Activated CD4-positive, alpha-beta T cell treated with anti-CD3 and anti-CD28 coated beads for 4 hours (primary cell): ENCODE data around the gene GH1.

Experiments
- DNase-seq, 2 donors: peaks; one replicate each; pipeline ENCODE4 v3.0.0-alpha.2; 2020

Gene GH1

GRCh38 chr17:63944736-63945499, 26.3 kb upstream of the GH1 start:
- no peak for DNase-seq

- no peak for DNase-seq
Measured at GRCh38 chr17:63943745-63944144, 25.1 kb upstream of the GH1 start.

- no peak for DNase-seq
Measured at GRCh38 chr17:63942309-63942985, 23.8 kb upstream of the GH1 start.

GRCh38 chr17:63941751-63942150, 23.1 kb upstream of the GH1 start:
- no peak for DNase-seq

- no peak for DNase-seq
Measured at GRCh38 chr17:63941162-63941561, 22.5 kb upstream of the GH1 start.

- DNase-seq = no peak
Measured at GRCh38 chr17:63940584-63940983, 21.9 kb upstream of the GH1 start.

GRCh38 chr17:63939884-63940283, 21.2 kb upstream of the GH1 start:
- no peak for DNase-seq

GRCh38 chr17:63939401-63939800, 20.8 kb upstream of the GH1 start:
- DNase-seq = no peak

GRCh38 chr17:63937920-63938319, 19.3 kb upstream of the GH1 start:
- no peak for DNase-seq

GRCh38 chr17:63937319-63937718, 18.7 kb upstream of the GH1 start:
- no peak for DNase-seq

- DNase-seq = no peak
Measured at GRCh38 chr17:63934183-63935112, 15.8 kb upstream of the GH1 start.

- DNase-seq = no peak
Measured at GRCh38 chr17:63933598-63933997, 15.0 kb upstream of the GH1 start.

GRCh38 chr17:63932721-63933120, 14.1 kb upstream of the GH1 start:
- no peak for DNase-seq

GRCh38 chr17:63931981-63932561, 13.4 kb upstream of the GH1 start, which contains the start of gene CD79B:
Gene CD79B, minus strand, starts transcription at chr17:63932331. Its CDS starts 70 bp downstream, at chr17:63932261.
- peak; percentile 22 to 23 for DNase-seq

- DNase-seq = peak; percentile 50 to 61
Measured at GRCh38 chr17:63930951-63931575, 12.4 kb upstream of the GH1 start.

- no peak for DNase-seq
Measured at GRCh38 chr17:63929860-63930766, 11.5 kb upstream of the GH1 start.

- DNase-seq = no peak
Measured at GRCh38 chr17:63928966-63929695, 10.5 kb upstream of the GH1 start.

- no peak for DNase-seq
Measured at GRCh38 chr17:63928172-63928666, 9.6 kb upstream of the GH1 start.

- no peak for DNase-seq
Measured at GRCh38 chr17:63927464-63928171, 9.0 kb upstream of the GH1 start.

GRCh38 chr17:63926164-63926563, 7.5 kb upstream of the GH1 start:
- no peak for DNase-seq
